G401.6 (cell line): ENCODE measurements around the gene UBE2R2.
"Not testable (repeated sequence)": the region's sequence is repeated elsewhere in the genome, so short reads cannot be mapped to it uniquely, and the experiment has no call there.

ENCODE experiments used
- FAIRE-seq: peaks from 2 replicates; lab custom pipeline; 2012; peaks lifted over from hg19 to GRCh38; lab: Jason Lieb, UNC

UBE2R2 gene

DNA sequence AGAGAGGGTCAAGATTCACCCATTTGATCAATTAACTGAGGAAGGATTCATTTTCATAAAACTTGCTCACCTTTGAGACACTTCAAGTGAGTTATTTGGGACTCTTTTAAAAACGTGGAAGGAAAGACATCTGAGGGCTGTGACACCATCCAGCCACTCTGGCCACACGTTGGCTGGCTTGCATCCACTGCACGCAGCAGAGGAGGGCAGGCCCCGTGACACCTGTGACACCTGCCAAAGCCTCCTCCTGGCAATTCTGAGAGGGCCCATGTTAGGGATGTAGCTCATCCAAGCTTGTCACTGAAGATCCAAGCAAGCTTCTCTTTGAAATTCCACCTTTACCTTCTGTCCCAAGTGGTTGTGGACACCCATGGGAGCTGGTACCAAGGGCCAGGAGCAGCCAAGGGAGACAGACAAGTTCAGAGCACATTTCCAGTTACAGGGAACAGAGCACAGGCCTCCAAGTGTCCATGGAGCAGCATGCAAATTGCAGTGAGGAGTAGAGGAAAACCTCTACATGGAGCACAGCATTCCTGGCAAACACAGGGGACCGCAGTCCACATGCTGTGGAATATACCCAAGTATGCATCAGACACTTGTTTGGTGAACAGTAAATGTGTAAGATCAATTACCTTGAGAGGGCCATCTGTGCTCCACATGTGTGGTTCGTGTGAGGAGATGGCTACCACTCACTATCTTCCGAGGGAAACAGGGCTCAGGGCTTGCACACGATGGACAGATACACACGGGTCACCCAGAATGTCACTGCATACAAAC, 16.8 kb upstream of the UBE2R2 start:
- FAIRE-seq: no peak

DNA sequence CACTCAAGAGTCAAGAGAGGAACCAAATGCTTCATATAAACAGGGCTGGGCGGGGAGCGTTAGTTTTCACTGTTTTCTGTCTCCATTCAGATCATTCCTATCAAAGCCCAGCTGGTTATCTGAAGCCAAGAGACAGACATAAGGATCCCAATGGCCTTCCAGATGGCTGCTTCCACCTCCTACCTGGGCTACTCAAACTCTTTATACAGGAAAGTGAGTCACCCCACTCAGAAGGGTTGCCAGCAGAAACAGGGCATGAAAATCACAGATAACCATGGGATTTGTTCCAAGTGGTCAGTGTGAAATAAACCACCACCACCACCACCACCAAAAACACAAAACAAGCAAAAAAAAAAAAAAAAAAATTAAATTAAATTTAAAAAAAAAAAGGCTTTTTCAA, 16.1 kb upstream of the UBE2R2 start:
- FAIRE-seq: no peak

GRCh38 chr9:33801943-33802500, 14.9 kb upstream of the UBE2R2 start:
- FAIRE-seq: not testable (repeated sequence)

- not testable (repeated sequence) for FAIRE-seq
Measured at GRCh38 chr9:33804196-33804595, 12.8 kb upstream of the UBE2R2 start.

DNA sequence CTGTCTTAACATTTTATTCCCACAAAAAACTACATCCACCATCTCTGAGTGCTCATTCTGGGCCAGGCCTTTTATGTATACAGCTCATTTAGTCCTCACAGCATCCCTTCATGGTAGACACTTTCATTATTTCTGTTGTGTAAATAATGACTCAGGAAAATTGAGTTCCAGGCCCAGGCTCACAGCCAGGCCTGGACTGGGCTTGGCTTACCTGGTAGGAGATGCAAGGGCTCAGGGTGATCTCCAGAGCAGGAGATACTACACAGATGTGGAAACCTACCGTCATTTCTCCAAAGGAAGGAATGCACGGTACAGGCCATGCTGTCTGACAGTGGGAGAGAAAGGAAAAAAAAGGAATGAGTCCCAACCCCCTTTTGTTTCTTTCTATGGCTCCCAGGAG, 9.8 kb upstream of the UBE2R2 start:
- not testable (repeated sequence) for FAIRE-seq

- FAIRE-seq: not testable (repeated sequence)
Measured at GRCh38 chr9:33808979-33809322, 8.0 kb upstream of the UBE2R2 start.

GRCh38 chr9:33809506-33809905, 7.5 kb upstream of the UBE2R2 start:
- no peak for FAIRE-seq

GRCh38 chr9:33813712-33814641, 3.0 kb upstream of the UBE2R2 start:
- FAIRE-seq: peak; percentile 96

DNA sequence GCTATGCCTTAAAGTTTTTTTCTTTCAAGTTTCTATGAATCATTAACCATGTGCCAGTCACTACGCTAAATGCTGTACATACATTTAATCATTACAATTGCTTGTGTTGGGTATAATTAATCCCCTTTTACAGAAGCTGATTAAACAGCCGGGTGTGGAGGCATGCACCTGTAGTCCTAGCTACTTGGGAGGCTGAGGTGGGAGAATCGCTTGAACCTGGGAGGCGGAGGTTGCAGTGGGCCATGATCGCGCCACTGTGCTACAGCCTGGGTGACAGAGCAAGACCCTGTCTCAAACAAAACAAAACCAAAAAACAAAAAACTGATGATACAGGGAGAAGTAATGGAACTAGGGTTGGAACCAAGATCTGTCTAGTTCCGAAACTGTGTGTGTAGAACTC, 1.2 kb upstream of the UBE2R2 start:
- no peak for FAIRE-seq

- no peak for FAIRE-seq
Measured at GRCh38 chr9:33817327-33818166, 587 bp downstream of the UBE2R2 start.

GRCh38 chr9:33818167-33818846, 1.3 kb downstream of the UBE2R2 start:
- no peak for FAIRE-seq

DNA sequence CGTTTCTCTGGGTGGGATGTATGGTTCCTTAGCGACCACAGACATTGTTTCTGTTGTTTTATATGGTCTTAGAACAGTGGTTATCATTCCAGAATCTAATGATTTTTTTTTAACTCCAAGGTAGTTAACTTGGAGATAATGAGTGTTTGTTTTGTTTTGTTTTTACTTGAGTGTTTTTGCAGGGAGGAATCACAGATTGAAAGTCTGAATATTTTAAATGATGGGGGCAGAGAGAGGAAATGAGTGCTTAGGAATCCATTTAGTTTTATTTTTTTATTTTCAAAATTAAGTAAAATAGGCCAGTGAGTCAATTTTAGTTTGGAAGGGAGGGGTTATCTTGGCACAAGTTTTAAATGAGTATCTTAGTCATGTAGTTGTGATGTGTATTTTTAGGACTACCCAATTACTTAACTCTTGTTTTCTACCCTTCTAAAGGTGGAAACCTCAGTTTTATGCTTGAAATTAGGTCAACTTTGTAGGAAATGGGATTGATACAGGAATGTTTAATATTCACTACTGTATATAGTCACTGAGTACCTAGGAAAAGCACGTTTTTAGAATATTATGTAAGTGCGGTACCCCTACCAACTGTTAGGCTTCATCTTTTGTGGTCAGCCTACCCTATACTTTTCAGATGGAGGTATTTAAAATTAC, 2.0 kb downstream of the UBE2R2 start:
- no peak for FAIRE-seq

DNA sequence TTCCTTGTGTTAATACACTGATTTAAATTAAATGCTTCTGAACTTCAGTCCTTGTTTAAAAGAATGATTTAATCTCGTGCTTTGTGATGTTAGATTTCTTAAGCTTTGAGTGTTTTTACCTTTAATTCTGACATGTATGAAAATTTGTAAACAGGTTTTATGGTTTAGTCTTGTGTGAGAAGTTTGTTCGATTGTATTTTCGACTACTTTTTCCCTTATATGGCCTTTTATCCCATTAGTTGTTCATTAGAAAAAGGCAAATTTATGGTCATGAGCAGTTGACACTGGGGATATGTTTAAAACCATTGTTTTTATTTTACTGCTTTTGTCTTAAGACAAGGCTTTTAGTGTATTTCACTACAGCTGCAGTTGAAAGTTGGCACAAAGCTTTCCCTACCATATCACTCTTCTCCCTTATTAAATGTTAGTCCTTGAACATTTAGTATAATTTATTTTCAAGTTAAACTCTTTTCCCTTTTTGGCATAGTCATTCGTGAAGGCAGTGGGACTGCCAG, 3.3 kb downstream of the UBE2R2 start:
- no peak for FAIRE-seq

GRCh38 chr9:33823801-33824200, 6.8 kb downstream of the UBE2R2 start:
- no peak for FAIRE-seq

- FAIRE-seq: not testable (repeated sequence)
Measured at GRCh38 chr9:33827285-33827684, 10.3 kb downstream of the UBE2R2 start.

GRCh38 chr9:33829641-33830230, 12.8 kb downstream of the UBE2R2 start:
- FAIRE-seq: not testable (repeated sequence)

- no peak for FAIRE-seq
Measured at GRCh38 chr9:33835625-33836260, 18.8 kb downstream of the UBE2R2 start.

- not testable (repeated sequence) for FAIRE-seq
Measured at GRCh38 chr9:33836261-33836660, 19.3 kb downstream of the UBE2R2 start.

DNA sequence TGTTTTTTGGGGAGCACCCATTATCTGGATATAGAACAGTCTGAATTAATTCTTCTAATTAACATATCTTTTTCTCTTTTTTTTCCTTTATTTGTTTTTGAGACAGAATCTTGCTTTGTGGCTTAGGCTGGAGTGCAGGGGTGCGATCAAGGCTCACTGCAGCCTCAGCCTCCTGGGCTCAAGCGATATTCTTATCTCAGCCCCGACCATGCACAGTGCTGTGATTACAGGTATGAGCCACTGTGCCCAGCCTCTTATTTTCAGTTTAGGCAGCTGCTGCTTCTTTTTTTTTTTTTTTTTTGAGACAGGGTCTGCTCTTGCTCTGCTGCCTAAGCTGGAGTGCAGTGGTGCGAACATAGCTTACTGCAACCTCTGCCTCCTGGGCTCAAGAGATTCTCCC, 20.2 kb downstream of the UBE2R2 start:
- FAIRE-seq: no peak

- peak; percentile 67 for FAIRE-seq
Measured at GRCh38 chr9:33840381-33840780, 23.4 kb downstream of the UBE2R2 start.
